ENCODE results near the gene GLRB. TPM values are rescaled to one million over a fixed set of nuclear protein-coding genes. Genes with fewer than 3 reads are reported as not detected.

Gene GLRB
- total and polyA plus RNA-seq, 9 of the 15 experiments (the other 6 are each of a cell fraction or from before 2014, with no cell fraction given), result not detected

DNA sequence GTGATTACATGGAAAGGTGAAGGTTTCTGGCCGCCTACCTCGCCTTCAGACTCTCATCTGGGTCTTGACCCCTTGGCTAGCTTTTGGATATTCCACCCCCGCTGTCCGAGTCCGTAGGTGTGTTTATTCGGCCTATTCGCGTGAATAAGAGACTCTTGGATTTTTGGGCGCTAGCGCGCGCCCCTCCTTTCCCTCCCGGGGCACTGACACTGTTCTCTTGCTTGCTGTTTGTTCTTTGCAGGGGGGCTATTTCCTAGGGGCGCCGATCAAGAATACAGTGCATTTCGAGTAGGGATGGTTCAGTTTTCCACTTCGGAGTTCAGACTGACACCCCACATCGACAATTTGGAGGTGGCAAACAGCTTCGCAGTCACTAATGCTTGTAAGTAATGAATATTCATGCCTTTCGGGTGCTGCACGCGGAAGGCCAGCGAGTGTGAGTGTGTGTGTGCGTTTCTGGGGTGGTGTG lies 145.5 kb downstream of the GLRB start:
- H3K79me2 ChIP-seq (ENCODE audit: control insufficient read depth, insufficient read depth, low read length), result no peaks in the 10 kb centered on the region
- H4K20me1 ChIP-seq (replicated peaks; ENCODE audit: control insufficient read depth, insufficient read depth, low read length), result no peaks in the 10 kb centered on the region
- no peak overlapping the region for H3K9ac ChIP-seq (ENCODE audit: insufficient read depth in 1 of 2, low read depth in 2 of 2, low read length in 2 of 2)
- in situ Hi-C loops (cut with MboI) (loop anchor here (25.0 kb wide), 1 partner anchor 741 kb away; no protein-coding TSS in a partner anchor), intact Hi-C loops (cut with micrococcal nuclease) (no loop called here)
- H3K36me3 ChIP-seq (ENCODE audit: control insufficient read depth, insufficient read depth, low read length), result no peaks in the 10 kb centered on the region
- CTCF ChIA-PET (ENCODE audit: low intra/inter-chr PET ratio), result no interaction called here
- H3K9me3 ChIP-seq (replicated peaks; ENCODE audit: control insufficient read depth, insufficient read depth, low read depth, low read length), result no peaks in the 10 kb centered on the region
- H3K27me3 ChIP-seq (ENCODE audit: control insufficient read depth in 2 of 2, insufficient read depth in 2 of 2, low read length in 2 of 2), result no peaks in the 10 kb centered on the region
- WGBS (ENCODE audit: insufficient coverage, low coverage, missing lambda C conversion rate), result 2% methylated on average over 20 of the region's 24 CpGs
- BruUV-seq (replicated peaks), result no TSS peak
- H3K4me2 ChIP-seq (ENCODE audit: insufficient read depth, low read length), result no peak overlapping the region
- no peak for ATAC-seq
- H3K9me1 ChIP-seq (ENCODE audit: control insufficient read depth, insufficient read depth, low read length), result no peaks in the 10 kb centered on the region
- no peak overlapping the region for H3K4me3 ChIP-seq
- TF ChIP-seq RFX1 (IDR thresholded peaks at IDR 0.05), result no peak
- TF ChIP-seq IFI16 (CRISPR knock-in tag; IDR thresholded peaks at IDR 0.05), result no peak
- TF ChIP-seq E2F3 (CRISPR knock-in tag; IDR thresholded peaks at IDR 0.05), result no peak
- no peak for TF ChIP-seq ZNF354B (CRISPR knock-in tag; IDR thresholded peaks at IDR 0.05)
- no peak for TF ChIP-seq HDAC1 (IDR thresholded peaks at IDR 0.05)
- TF ChIP-seq, protein P1, sequence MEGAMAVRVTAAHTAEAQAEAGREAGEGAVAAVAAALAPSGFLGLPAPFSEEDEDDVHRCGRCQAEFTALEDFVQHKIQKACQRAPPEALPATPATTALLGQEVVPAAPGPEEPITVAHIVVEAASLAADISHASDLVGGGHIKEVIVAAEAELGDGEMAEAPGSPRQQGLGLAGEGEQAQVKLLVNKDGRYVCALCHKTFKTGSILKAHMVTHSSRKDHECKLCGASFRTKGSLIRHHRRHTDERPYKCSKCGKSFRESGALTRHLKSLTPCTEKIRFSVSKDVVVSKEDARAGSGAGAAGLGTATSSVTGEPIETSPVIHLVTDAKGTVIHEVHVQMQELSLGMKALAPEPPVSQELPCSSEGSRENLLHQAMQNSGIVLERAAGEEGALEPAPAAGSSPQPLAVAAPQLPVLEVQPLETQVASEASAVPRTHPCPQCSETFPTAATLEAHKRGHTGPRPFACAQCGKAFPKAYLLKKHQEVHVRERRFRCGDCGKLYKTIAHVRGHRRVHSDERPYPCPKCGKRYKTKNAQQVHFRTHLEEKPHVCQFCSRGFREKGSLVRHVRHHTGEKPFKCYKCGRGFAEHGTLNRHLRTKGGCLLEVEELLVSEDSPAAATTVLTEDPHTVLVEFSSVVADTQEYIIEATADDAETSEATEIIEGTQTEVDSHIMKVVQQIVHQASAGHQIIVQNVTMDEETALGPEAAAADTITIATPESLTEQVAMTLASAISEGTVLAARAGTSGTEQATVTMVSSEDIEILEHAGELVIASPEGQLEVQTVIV (CRISPR knock-in tag; IDR thresholded peaks at IDR 0.05; ENCODE audit: borderline replicate concordance), result no peak
- no peaks in the 10 kb centered on the region for H3K4me1 ChIP-seq (replicated peaks in 1 of 2; ENCODE audit: control insufficient read depth in 2 of 2, insufficient read depth in 2 of 2, low read length in 2 of 2)
- no peak overlapping the region for H3K27ac ChIP-seq (ENCODE audit: extremely low read depth, low read depth, low read length)
- no peak for FAIRE-seq
- no peak overlapping the region for H2AFZ ChIP-seq (ENCODE audit: low read depth, low read length)
- POLR2A ChIA-PET, result interaction anchor here (0.7 kb wide), 1 partner anchor 347 kb away, joined by 3 read pairs; no protein-coding TSS in a partner anchor
- DNase-seq (ENCODE audit: extremely low read depth in 1 of 4, low spot score in 3 of 4), result no peak

Small RNAs within 50 kb of the gene (small RNA-seq; reads per million reads assigned to genes)
- gene RF00019, result not detected
- not detected for gene RNU6-582P

Other genes starting within 250 kb of the GLRB start
- gene PDGFC, start 104.4 kb upstream of the GLRB start, total RNA-seq (2014; rRNA removed), result not detected in 2 replicates
- not detected in 2 replicates for gene PDGFC, start 104.4 kb upstream of the GLRB start, total RNA-seq (2014; rRNA removed; fragmentation: Illumina TruSeq; extraction: Trizol)
- not detected in 2 replicates for gene PDGFC, start 104.4 kb upstream of the GLRB start, total RNA-seq (2015; rRNA removed; fragmentation: Illumina TruSeq; extraction: Trizol)
- 0.20 TPM in 1 of 2 replicates, not detected in the other for gene PDGFC, start 104.4 kb upstream of the GLRB start, total RNA-seq (2021)
- gene PDGFC, start 104.4 kb upstream of the GLRB start, polyA plus RNA-seq (2011; rRNA removed), result not detected in 2 replicates
- not detected in 2 replicates for gene PDGFC, start 104.4 kb upstream of the GLRB start, polyA plus RNA-seq (2014; fragmentation: Illumina TruSeq; extraction: Trizol)
- gene PDGFC, start 104.4 kb upstream of the GLRB start, polyA plus RNA-seq (2014; fragmentation: Nextera tagmentation; extraction: Ambion mirVana), result not detected
- not detected in 2 replicates for gene PDGFC, start 104.4 kb upstream of the GLRB start, polyA plus RNA-seq (2014; rRNA removed)
- gene GRIA2, start 144.6 kb downstream of the GLRB start, total RNA-seq (2014; rRNA removed), result not detected in 2 replicates
- not detected in 2 replicates for gene GRIA2, start 144.6 kb downstream of the GLRB start, total RNA-seq (2014; rRNA removed; fragmentation: Illumina TruSeq; extraction: Trizol)
- 0.04 TPM in 1 of 2 replicates, not detected in the other for gene GRIA2, start 144.6 kb downstream of the GLRB start, total RNA-seq (2015; rRNA removed; fragmentation: Illumina TruSeq; extraction: Trizol)
- gene GRIA2, start 144.6 kb downstream of the GLRB start, total RNA-seq (2021), result not detected in 2 replicates
- gene GRIA2, start 144.6 kb downstream of the GLRB start, polyA plus RNA-seq (2011; rRNA removed), result not detected in 2 replicates
- not detected in 2 replicates for gene GRIA2, start 144.6 kb downstream of the GLRB start, polyA plus RNA-seq (2014; fragmentation: Illumina TruSeq; extraction: Trizol)
- under 1 TPM in 1 of 2 experiments, not detected in 1; 0.07 TPM for gene GRIA2, start 144.6 kb downstream of the GLRB start, polyA plus RNA-seq (2014; fragmentation: Nextera tagmentation; extraction: Ambion mirVana)
- gene GRIA2, start 144.6 kb downstream of the GLRB start, polyA plus RNA-seq (2014; rRNA removed), result 1.1 TPM in 1 of 2 replicates, not detected in the other

Data from K562 (cell line).